HepG2 (cell line): ENCODE measurements around the gene MRPL2. TPM values are rescaled to one million over a fixed set of nuclear protein-coding genes. Genes with fewer than 3 reads are reported as not detected.

Experiments used
- ERF ChIP-seq: IDR thresholded peaks from 2 replicates; pipeline ENCODE4 v1.6.1; 2018; ENCODE audit warnings: missing biosample characterization, missing genetic modification reagents
- FOXA3 ChIP-seq: IDR thresholded peaks from 2 replicates; pipeline ENCODE4 v1.6.1; 2016; ENCODE audit warnings: missing genetic modification reagents, missing compliant biosample characterization
- KDM4B ChIP-seq: sonication (generic); formaldehyde crosslinking; IDR thresholded peaks from 2 replicates; pipeline ENCODE4 v1.4.0; 2020; ENCODE audit warnings: missing genetic modification reagents
- REPIN1 ChIP-seq: sonication (generic); formaldehyde crosslinking; IDR thresholded peaks from 2 replicates; pipeline ENCODE4 v1.8.0; 2022; ENCODE audit warnings: missing genetic modification reagents, low read depth, mild to moderate bottlenecking, borderline replicate concordance
- SRY ChIP-seq: sonication (generic); formaldehyde crosslinking; IDR thresholded peaks from 2 replicates; pipeline ENCODE4 v1.8.0; 2022; ENCODE audit warnings: mild to moderate bottlenecking, missing genetic modification reagents
- YEATS2 ChIP-seq: sonication (generic); formaldehyde crosslinking; IDR thresholded peaks from 2 replicates; pipeline ENCODE4 v1.4.0; 2020; ENCODE audit warnings: missing genetic modification reagents, borderline replicate concordance
- ZNF382 ChIP-seq: sonication (generic); formaldehyde crosslinking; IDR thresholded peaks from 2 replicates; pipeline ENCODE4 v1.5.0; 2020; ENCODE audit warnings: missing genetic modification reagents, mild to moderate bottlenecking, borderline replicate concordance
- ZNF557 ChIP-seq: sonication (generic); formaldehyde crosslinking; IDR thresholded peaks from 2 replicates; pipeline ENCODE4 v1.4.0; 2020; ENCODE audit warnings: missing genetic modification reagents
- ZNF678 ChIP-seq: sonication (generic); formaldehyde crosslinking; IDR thresholded peaks from 2 replicates; pipeline ENCODE4 v1.4.0; 2020; ENCODE audit warnings: mild to moderate bottlenecking, missing genetic modification reagents
- ZSCAN21 ChIP-seq: sonication (generic); formaldehyde crosslinking; IDR thresholded peaks from 2 replicates; pipeline ENCODE4 v1.8.0; 2022; ENCODE audit warnings: mild to moderate bottlenecking, missing genetic modification reagents, moderate library complexity, borderline replicate concordance
- polyA plus RNA-seq, 8 experiments: library from polyadenylated mRNA; depleted of rRNA in 3 of 8; stranded (reverse) in 7 of 8; unstranded in 1 of 8; fragments of >200 nt; fragmentation: Illumina TruSeq in 4 of 8; extraction: Trizol in 4 of 8; gene quantifications; 2 replicates each; pipeline versions ENCODE4 v1.2.1 to v1.2.3, GENCODE V29; 2011 to 2016; ENCODE audit warnings: low read depth in 4 of 8, missing spikeins in 1 of 8, mixed read lengths in 1 of 8; ENCODE audit not compliant: insufficient read depth in 1 of 8
- total RNA-seq, 5 experiments: library from RNA; depleted of rRNA; stranded (reverse); fragments of >200 nt; fragmentation: Illumina TruSeq; extraction: Trizol; gene quantifications; 2 replicates each; pipeline ENCODE4 v1.2.3, GENCODE V29; 2016; ENCODE audit warnings: low read depth in 1 of 5
- TF ChIP-seq, protein P1 (sequence below): sonication (generic); formaldehyde crosslinking; IDR thresholded peaks from 2 replicates; pipeline ENCODE4 v1.5.1; 2020; ENCODE audit warnings: mild to moderate bottlenecking, moderate library complexity, missing genetic modification reagents
- TF ChIP-seq, protein P2 (sequence below): sonication (generic); formaldehyde crosslinking; IDR thresholded peaks from one replicate; pipeline ENCODE4 v1.5.1; 2020; ENCODE audit warnings: mild to moderate bottlenecking, missing genetic modification reagents; ENCODE audit errors: not compliant biosample characterization
- TF ChIP-seq, protein P3 (sequence below): IDR thresholded peaks from 2 replicates; pipeline ENCODE4 v1.4.0; 2020; ENCODE audit warnings: mild to moderate bottlenecking, missing genetic modification reagents

Gene MRPL2
- total and polyA plus RNA-seq, 2 of the 13 experiments (the other 11 are each of a cell fraction or from before 2014, with no cell fraction given), result 56.8 to 65.6 TPM

DNA sequence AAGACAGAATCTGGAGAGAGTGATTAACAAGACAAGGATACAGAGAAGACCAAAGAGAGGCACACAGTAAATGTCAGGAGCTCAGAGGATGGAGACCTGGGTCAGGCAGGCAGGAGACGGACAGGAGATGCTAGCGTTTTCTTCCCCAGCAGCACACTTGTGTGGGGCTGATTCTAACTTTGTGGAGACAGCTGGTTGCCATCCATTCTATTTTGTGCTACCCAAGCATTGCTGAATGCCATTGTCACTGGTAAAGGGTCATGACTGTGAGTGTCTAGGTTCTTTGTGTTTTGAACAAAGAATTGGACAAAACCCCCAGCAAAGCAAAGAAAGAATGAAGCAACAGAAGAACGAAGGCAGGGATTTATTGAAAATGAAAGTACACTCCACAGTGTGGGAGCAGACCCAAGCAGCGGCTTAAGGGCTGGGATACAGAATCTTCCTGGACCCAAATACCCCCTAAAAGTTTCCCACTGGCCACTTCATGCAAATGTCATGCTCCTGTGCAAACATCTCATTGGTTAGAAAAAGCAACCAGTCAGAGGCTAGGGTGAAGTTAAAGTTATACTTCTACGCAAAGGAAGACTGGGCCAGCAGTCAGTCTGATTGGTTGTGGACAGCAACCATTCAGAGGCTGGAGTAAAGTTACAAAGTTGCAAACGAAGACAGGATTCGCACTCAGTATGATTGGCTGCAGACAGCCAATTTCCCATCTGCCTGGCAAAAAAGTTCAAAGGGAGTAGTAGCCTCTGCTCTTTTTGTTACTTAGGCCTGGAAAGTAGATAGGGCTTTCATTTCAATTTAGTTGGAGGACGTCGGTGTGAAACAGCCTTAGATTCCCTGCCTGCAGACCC is 34.4 kb upstream of the MRPL2 start (continued):
- TF ChIP-seq, protein P1, sequence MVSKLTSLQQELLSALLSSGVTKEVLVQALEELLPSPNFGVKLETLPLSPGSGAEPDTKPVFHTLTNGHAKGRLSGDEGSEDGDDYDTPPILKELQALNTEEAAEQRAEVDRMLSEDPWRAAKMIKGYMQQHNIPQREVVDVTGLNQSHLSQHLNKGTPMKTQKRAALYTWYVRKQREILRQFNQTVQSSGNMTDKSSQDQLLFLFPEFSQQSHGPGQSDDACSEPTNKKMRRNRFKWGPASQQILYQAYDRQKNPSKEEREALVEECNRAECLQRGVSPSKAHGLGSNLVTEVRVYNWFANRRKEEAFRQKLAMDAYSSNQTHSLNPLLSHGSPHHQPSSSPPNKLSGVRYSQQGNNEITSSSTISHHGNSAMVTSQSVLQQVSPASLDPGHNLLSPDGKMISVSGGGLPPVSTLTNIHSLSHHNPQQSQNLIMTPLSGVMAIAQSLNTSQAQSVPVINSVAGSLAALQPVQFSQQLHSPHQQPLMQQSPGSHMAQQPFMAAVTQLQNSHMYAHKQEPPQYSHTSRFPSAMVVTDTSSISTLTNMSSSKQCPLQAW (CRISPR knock-in tag), result peak; percentile 28; the same call in 1 of the 2 replicates
- TF ChIP-seq KDM4B (CRISPR knock-in tag) (0 out of 2 replicates have a peak, but pooled peaks have one; percentile 37), SRY (CRISPR knock-in tag) (no peak), FOXA3 (peak; percentile 20; the same call in 1 of the 2 replicates), ZSCAN21 (CRISPR knock-in tag) (no peak), ERF (CRISPR knock-in tag) (peak; percentile 68; the same call in 1 of the 2 replicates), YEATS2 (peak; percentile 41; the same call in 1 of the 2 replicates), ZNF678 (CRISPR knock-in tag) (no peak), REPIN1 (CRISPR knock-in tag) (no peak), ZNF382 (no peak), ZNF557 (CRISPR knock-in tag) (peak; percentile 79)
- TF ChIP-seq, protein P2, sequence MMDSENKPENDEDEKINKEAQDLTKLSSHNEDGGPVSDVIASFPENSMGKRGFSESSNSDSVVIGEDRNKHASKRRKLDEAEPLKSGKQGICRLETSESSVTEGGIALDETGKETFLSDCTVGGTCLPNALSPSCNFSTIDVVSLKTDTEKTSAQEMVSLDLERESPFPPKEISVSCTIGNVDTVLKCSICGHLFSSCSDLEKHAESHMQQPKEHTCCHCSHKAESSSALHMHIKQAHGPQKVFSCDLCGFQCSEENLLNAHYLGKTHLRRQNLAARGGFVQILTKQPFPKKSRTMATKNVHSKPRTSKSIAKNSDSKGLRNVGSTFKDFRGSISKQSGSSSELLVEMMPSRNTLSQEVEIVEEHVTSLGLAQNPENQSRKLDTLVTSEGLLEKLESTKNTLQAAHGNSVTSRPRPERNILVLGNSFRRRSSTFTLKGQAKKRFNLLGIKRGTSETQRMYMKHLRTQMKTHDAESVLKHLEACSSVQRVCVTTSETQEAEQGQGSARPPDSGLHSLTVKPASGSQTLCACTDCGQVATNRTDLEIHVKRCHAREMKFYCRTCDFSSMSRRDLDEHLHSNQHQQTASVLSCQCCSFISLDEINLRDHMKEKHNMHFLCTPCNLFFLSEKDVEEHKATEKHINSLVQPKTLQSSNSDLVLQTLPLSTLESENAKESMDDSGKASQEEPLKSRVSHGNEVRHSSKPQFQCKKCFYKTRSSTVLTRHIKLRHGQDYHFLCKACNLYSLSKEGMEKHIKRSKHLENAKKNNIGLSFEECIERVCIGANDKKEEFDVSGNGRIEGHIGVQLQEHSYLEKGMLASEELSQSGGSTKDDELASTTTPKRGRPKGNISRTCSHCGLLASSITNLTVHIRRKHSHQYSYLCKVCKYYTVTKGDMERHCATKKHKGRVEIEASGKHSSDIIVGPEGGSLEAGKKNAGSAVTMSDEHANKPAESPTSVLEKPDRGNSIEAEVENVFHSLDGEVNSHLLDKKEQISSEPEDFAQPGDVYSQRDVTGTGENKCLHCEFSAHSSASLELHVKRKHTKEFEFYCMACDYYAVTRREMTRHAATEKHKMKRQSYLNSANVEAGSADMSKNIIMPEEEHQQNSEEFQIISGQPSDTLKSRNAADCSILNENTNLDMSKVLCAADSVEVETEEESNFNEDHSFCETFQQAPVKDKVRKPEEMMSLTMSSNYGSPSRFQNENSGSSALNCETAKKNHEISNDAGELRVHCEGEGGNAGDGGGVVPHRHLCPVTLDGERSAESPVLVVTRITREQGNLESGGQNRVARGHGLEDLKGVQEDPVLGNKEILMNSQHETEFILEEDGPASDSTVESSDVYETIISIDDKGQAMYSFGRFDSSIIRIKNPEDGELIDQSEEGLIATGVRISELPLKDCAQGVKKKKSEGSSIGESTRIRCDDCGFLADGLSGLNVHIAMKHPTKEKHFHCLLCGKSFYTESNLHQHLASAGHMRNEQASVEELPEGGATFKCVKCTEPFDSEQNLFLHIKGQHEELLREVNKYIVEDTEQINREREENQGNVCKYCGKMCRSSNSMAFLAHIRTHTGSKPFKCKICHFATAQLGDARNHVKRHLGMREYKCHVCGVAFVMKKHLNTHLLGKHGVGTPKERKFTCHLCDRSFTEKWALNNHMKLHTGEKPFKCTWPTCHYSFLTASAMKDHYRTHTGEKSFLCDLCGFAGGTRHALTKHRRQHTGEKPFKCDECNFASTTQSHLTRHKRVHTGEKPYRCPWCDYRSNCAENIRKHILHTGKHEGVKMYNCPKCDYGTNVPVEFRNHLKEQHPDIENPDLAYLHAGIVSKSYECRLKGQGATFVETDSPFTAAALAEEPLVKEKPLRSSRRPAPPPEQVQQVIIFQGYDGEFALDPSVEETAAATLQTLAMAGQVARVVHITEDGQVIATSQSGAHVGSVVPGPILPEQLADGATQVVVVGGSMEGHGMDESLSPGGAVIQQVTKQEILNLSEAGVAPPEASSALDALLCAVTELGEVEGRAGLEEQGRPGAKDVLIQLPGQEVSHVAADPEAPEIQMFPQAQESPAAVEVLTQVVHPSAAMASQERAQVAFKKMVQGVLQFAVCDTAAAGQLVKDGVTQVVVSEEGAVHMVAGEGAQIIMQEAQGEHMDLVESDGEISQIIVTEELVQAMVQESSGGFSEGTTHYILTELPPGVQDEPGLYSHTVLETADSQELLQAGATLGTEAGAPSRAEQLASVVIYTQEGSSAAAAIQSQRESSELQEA (CRISPR knock-in tag), result no peak
- TF ChIP-seq, protein P3, sequence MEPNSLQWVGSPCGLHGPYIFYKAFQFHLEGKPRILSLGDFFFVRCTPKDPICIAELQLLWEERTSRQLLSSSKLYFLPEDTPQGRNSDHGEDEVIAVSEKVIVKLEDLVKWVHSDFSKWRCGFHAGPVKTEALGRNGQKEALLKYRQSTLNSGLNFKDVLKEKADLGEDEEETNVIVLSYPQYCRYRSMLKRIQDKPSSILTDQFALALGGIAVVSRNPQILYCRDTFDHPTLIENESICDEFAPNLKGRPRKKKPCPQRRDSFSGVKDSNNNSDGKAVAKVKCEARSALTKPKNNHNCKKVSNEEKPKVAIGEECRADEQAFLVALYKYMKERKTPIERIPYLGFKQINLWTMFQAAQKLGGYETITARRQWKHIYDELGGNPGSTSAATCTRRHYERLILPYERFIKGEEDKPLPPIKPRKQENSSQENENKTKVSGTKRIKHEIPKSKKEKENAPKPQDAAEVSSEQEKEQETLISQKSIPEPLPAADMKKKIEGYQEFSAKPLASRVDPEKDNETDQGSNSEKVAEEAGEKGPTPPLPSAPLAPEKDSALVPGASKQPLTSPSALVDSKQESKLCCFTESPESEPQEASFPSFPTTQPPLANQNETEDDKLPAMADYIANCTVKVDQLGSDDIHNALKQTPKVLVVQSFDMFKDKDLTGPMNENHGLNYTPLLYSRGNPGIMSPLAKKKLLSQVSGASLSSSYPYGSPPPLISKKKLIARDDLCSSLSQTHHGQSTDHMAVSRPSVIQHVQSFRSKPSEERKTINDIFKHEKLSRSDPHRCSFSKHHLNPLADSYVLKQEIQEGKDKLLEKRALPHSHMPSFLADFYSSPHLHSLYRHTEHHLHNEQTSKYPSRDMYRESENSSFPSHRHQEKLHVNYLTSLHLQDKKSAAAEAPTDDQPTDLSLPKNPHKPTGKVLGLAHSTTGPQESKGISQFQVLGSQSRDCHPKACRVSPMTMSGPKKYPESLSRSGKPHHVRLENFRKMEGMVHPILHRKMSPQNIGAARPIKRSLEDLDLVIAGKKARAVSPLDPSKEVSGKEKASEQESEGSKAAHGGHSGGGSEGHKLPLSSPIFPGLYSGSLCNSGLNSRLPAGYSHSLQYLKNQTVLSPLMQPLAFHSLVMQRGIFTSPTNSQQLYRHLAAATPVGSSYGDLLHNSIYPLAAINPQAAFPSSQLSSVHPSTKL, result peak; percentile 26; the same call in 1 of the 2 replicates
